ENCODE data around the gene PYGB.
"Not testable (repeated sequence)": the region's sequence is repeated elsewhere in the genome, so short reads cannot be mapped to it uniquely, and the experiment has no call there.

Gene PYGB

GRCh38 chr20:25314497-25315417 is 66.9 kb downstream of the PYGB start:
- no peak for DNase-seq

- DNase-seq, result no peak
These were observed 67.7 kb downstream of the PYGB start for GRCh38 chr20:25315418-25316210.

GRCh38 chr20:25316506-25317190 is 68.8 kb downstream of the PYGB start:
- DNase-seq, result no peak

- DNase-seq, result peak; percentile 64
These were observed 69.6 kb downstream of the PYGB start for GRCh38 chr20:25317351-25318075.

GRCh38 chr20:25318471-25319240 is 70.8 kb downstream of the PYGB start:
- DNase-seq, result no peak

GRCh38 chr20:25319241-25320034 is 71.6 kb downstream of the PYGB start:
- DNase-seq, result peak; percentile 97

- no peak for DNase-seq
These were observed 72.3 kb downstream of the PYGB start for GRCh38 chr20:25320035-25320800.

- no peak for DNase-seq
These were observed 73.5 kb downstream of the PYGB start for GRCh38 chr20:25321262-25321831.

- no peak for DNase-seq
These were observed 74.1 kb downstream of the PYGB start for GRCh38 chr20:25321991-25322390.

- no peak for DNase-seq
These were observed 75.8 kb downstream of the PYGB start for GRCh38 chr20:25323496-25324246.

- no peak for DNase-seq
These were observed 76.5 kb downstream of the PYGB start for GRCh38 chr20:25324412-25324811.

- no peak for DNase-seq
These were observed 77.2 kb downstream of the PYGB start for GRCh38 chr20:25325073-25325472.

- no peak for DNase-seq
These were observed 78.1 kb downstream of the PYGB start for GRCh38 chr20:25325997-25326396.

GRCh38 chr20:25327521-25328235 is 79.8 kb downstream of the PYGB start:
- no peak for DNase-seq

- DNase-seq, result no peak
These were observed 81.1 kb downstream of the PYGB start for GRCh38 chr20:25328954-25329498.

GRCh38 chr20:25334972-25335371 is 87.1 kb downstream of the PYGB start:
- DNase-seq, result not testable (repeated sequence)

GRCh38 chr20:25336561-25337422 is 88.9 kb downstream of the PYGB start:
- no peak for DNase-seq
